Measurements from ENCODE around the gene SAC3D1. TPM values are rescaled to one million over a fixed set of nuclear protein-coding genes. Genes with fewer than 3 reads are reported as not detected.

Gene SAC3D1
- total and polyA plus RNA-seq, 9 of the 15 experiments (the other 6 are each of a cell fraction or from before 2014, with no cell fraction given) = 0.20 to 35.2 (median 5.8) TPM

DNA sequence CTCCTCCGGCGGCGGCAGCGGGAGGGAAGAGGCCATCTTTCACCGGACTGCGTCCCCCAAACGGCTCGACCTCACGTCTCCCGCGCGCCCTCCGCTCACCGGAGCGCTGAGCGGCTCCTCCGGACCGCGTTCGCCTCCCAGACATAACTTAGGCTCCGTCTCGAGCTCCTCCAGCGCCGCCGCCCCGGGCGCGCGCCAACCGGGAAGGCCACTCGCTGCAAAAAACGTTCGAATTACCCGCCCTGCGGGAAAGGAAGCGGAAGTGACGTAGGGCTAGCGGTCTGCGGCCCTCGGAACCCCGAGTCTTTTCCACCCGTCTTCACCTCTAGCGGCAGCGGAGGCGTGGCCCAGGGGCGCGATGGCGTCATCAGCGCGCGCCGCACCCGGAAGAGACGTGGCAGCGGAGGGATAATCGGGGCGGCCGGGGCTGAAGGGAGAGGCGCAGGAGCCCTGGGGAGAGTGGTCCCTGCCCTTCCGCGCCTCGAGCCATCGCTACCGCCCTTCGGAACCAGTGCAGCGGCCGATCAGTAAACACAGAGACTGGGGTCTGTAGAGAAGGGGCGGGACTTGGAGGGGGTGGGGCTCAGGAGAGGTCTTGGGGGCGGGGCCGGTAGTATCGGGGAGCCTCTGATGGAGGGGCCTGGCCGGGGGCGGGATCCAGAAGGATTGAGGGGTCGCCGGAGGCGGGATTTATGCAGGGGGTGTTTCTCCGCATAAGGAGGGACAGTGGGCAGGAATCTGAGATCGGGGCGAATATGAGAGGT, 43.0 kb downstream of the SAC3D1 start, which contains the start of the genes CDCA5 and ZFPL1 (continued):
- TF ChIP-seq, protein P1, sequence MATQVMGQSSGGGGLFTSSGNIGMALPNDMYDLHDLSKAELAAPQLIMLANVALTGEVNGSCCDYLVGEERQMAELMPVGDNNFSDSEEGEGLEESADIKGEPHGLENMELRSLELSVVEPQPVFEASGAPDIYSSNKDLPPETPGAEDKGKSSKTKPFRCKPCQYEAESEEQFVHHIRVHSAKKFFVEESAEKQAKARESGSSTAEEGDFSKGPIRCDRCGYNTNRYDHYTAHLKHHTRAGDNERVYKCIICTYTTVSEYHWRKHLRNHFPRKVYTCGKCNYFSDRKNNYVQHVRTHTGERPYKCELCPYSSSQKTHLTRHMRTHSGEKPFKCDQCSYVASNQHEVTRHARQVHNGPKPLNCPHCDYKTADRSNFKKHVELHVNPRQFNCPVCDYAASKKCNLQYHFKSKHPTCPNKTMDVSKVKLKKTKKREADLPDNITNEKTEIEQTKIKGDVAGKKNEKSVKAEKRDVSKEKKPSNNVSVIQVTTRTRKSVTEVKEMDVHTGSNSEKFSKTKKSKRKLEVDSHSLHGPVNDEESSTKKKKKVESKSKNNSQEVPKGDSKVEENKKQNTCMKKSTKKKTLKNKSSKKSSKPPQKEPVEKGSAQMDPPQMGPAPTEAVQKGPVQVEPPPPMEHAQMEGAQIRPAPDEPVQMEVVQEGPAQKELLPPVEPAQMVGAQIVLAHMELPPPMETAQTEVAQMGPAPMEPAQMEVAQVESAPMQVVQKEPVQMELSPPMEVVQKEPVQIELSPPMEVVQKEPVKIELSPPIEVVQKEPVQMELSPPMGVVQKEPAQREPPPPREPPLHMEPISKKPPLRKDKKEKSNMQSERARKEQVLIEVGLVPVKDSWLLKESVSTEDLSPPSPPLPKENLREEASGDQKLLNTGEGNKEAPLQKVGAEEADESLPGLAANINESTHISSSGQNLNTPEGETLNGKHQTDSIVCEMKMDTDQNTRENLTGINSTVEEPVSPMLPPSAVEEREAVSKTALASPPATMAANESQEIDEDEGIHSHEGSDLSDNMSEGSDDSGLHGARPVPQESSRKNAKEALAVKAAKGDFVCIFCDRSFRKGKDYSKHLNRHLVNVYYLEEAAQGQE (IDR thresholded peaks at IDR 0.05; ENCODE audit: borderline replicate concordance) = no peak
- TF ChIP-seq, protein P1 (CRISPR knock-in tag; IDR thresholded peaks at IDR 0.05; ENCODE audit: low read depth) = peak; percentile 39; the same call in 1 of the 2 replicates
- TF ChIP-seq, protein P2, sequence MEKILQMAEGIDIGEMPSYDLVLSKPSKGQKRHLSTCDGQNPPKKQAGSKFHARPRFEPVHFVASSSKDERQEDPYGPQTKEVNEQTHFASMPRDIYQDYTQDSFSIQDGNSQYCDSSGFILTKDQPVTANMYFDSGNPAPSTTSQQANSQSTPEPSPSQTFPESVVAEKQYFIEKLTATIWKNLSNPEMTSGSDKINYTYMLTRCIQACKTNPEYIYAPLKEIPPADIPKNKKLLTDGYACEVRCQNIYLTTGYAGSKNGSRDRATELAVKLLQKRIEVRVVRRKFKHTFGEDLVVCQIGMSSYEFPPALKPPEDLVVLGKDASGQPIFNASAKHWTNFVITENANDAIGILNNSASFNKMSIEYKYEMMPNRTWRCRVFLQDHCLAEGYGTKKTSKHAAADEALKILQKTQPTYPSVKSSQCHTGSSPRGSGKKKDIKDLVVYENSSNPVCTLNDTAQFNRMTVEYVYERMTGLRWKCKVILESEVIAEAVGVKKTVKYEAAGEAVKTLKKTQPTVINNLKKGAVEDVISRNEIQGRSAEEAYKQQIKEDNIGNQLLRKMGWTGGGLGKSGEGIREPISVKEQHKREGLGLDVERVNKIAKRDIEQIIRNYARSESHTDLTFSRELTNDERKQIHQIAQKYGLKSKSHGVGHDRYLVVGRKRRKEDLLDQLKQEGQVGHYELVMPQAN (IDR thresholded peaks at IDR 0.05; ENCODE audit: borderline replicate concordance) = peak; percentile 96
- TF ChIP-seq HDAC3 (IDR thresholded peaks at IDR 0.05; ENCODE audit: borderline replicate concordance, partially characterized antibody) (no peak), DPF2 (IDR thresholded peaks at IDR 0.05) (no peak), CBX1 (IDR thresholded peaks at IDR 0.05; ENCODE audit: low read depth) (peak; percentile 80; the same call in 1 of the 2 replicates), SETDB1 (IDR thresholded peaks at IDR 0.05; ENCODE audit: low read length) (no peak), ZNF830 (CRISPR knock-in tag; IDR thresholded peaks at IDR 0.05) (no peak)
- TF ChIP-seq, protein P3, sequence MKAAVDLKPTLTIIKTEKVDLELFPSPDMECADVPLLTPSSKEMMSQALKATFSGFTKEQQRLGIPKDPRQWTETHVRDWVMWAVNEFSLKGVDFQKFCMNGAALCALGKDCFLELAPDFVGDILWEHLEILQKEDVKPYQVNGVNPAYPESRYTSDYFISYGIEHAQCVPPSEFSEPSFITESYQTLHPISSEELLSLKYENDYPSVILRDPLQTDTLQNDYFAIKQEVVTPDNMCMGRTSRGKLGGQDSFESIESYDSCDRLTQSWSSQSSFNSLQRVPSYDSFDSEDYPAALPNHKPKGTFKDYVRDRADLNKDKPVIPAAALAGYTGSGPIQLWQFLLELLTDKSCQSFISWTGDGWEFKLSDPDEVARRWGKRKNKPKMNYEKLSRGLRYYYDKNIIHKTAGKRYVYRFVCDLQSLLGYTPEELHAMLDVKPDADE (conservative IDR thresholded peaks at IDR 0.05; ENCODE audit: control insufficient read depth, low read depth, low read length) = peak; percentile 89
- TF ChIP-seq, protein P4, sequence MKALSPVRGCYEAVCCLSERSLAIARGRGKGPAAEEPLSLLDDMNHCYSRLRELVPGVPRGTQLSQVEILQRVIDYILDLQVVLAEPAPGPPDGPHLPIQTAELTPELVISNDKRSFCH (CRISPR knock-in tag; IDR thresholded peaks at IDR 0.05) = no peak
- TF ChIP-seq, protein P4 (tag; IDR thresholded peaks at IDR 0.05) = peak; percentile 61; the same call in 1 of the 2 replicates
